ENCODE measurements around the gene CERK. TPM values are rescaled to one million over a fixed set of nuclear protein-coding genes. Genes with fewer than 3 reads are reported as not detected.

The CERK gene
- polyA plus RNA-seq, 1 of the 3 experiments (the other 2 are of a cell fraction): 32.6 TPM

DNA sequence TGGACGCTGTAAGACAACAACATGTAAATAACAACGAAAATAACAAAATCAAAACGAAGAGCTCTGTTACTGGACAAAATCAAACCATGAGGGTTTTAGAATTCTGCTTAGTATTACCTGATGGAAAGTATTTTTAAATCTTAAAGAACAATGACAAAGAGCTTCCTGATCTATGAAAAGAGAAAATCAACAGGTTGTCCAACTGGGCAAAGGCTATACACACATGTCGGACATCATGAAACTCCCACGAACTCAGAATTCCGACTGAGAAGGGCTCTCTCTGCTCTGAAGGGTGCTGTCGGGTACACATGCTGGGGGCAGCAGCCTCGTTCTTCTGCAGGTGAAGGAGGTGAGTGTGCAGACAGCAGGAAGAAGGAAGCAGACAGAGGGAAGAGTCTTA lies 25.8 kb downstream of the CERK start:
- no peaks in the 10 kb centered on the region for H3K27me3 ChIP-seq (ENCODE audit: insufficient read depth)
- H3K36me3 ChIP-seq (replicated peaks in 1 of 2; ENCODE audit: control insufficient read depth in 1 of 2, insufficient read depth in 2 of 2, low read length in 1 of 2): peaks cover 58 to 60% of the 10 kb centered on the region in 2 experiments
- H3K27ac ChIP-seq (ENCODE audit: low read depth in 2 of 2, low read length in 1 of 2): no peak overlapping the region
- H4K20me1 ChIP-seq (ENCODE audit: insufficient read depth): no peaks in the 10 kb centered on the region
- peaks cover 3% of the 10 kb centered on the region for H3F3A ChIP-seq (replicated peaks; ENCODE audit: insufficient read depth)
- no peaks in the 10 kb centered on the region for H3K9me2 ChIP-seq
- no peak for DNase-seq
- POLR2A ChIA-PET: no interaction called here
- H3K4me2 ChIP-seq: no peak overlapping the region
- CTCF ChIA-PET: no interaction called here
- 81% methylated on average over 8 of the region's 8 CpGs for WGBS (ENCODE audit: low lambda C conversion rate)
- no peak overlapping the region for H3K4me3 ChIP-seq (ENCODE audit: low read depth in 2 of 2, low read length in 1 of 2)
- no peak overlapping the region for H3K9ac ChIP-seq
- peaks cover 0 to 2% of the 10 kb centered on the region in 2 experiments; a peak in 1 of 4 replicates for H3K4me1 ChIP-seq (ENCODE audit: control insufficient read depth in 1 of 2, insufficient read depth in 2 of 2, low read depth in 1 of 2, low read length in 1 of 2)
- H3K79me2 ChIP-seq (ENCODE audit: insufficient read depth): peaks cover 29% of the 10 kb centered on the region
- TF ChIP-seq NFIC (IDR thresholded peaks at IDR 0.05; ENCODE audit: borderline replicate concordance) (no peak), EZH2phosphoT487 (IDR thresholded peaks at IDR 0.05; ENCODE audit: borderline replicate concordance, low read depth) (no peak), RAD21 (IDR thresholded peaks at IDR 0.05; ENCODE audit: low read length) (no peak), NRF1 (IDR thresholded peaks at IDR 0.05; ENCODE audit: low read depth, low read length) (no peak), POLR2AphosphoS5 (IDR thresholded peaks at IDR 0.05; ENCODE audit: low read depth, low read length) (no peak), TAF1 (IDR thresholded peaks at IDR 0.05; ENCODE audit: borderline replicate concordance, low read depth, low read length) (no peak), TEAD4 (IDR thresholded peaks at IDR 0.05; ENCODE audit: borderline replicate concordance, insufficient read depth) (no peak), SMC3 (IDR thresholded peaks at IDR 0.05; ENCODE audit: low read depth, low read length) (no peak), SIN3A (IDR thresholded peaks at IDR 0.05; ENCODE audit: borderline replicate concordance, low read depth, low read length) (no peak), ELF1 (IDR thresholded peaks at IDR 0.05) (no peak)
- TF ChIP-seq, protein P1, sequence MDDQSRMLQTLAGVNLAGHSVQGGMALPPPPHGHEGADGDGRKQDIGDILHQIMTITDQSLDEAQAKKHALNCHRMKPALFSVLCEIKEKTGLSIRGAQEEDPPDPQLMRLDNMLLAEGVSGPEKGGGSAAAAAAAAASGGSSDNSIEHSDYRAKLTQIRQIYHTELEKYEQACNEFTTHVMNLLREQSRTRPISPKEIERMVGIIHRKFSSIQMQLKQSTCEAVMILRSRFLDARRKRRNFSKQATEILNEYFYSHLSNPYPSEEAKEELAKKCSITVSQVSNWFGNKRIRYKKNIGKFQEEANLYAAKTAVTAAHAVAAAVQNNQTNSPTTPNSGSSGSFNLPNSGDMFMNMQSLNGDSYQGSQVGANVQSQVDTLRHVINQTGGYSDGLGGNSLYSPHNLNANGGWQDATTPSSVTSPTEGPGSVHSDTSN (IDR thresholded peaks at IDR 0.05): no peak
- H3K9me3 ChIP-seq: no peaks in the 10 kb centered on the region
- no peak overlapping the region for H2AFZ ChIP-seq (ENCODE audit: low read depth)

DNA sequence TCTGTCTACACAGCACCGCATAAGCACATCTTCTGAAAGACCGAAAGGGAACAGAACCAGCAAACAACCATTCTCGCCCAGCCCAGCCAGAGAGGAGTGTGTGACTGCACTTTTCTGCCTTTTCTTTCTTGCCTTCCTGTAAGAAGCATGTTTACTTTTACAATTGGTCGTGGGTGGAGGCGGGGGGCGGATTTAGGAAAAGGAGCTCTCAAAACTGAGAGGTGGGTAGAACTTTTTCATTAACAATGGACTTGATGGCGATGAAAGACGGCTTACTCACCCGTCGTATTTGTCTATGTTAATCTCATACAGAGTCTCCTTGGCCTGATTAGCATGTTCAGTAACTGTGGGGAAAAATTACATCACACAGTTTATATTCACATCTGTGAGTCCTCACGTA lies 27.2 kb downstream of the CERK start:
- WGBS (ENCODE audit: low lambda C conversion rate): 98% methylated on average over 11 of the region's 11 CpGs
- Histone ChIP-seq H3F3A (replicated peaks; ENCODE audit: insufficient read depth) (peaks cover 3% of the 10 kb centered on the region), H3K4me1 (ENCODE audit: control insufficient read depth in 1 of 2, insufficient read depth in 2 of 2, low read depth in 1 of 2, low read length in 1 of 2) (peaks cover 0 to 2% of the 10 kb centered on the region in 2 experiments; a peak in 1 of 4 replicates), H2AFZ (ENCODE audit: low read depth) (no peak overlapping the region), H3K4me2 (no peak overlapping the region), H3K27me3 (ENCODE audit: insufficient read depth) (no peaks in the 10 kb centered on the region), H3K9me2 (no peaks in the 10 kb centered on the region), H3K4me3 (ENCODE audit: low read depth in 2 of 2, low read length in 1 of 2) (no peak overlapping the region), H3K9ac (no peak overlapping the region), H3K27ac (ENCODE audit: low read depth in 2 of 2, low read length in 1 of 2) (no peak overlapping the region), H3K79me2 (ENCODE audit: insufficient read depth) (peaks cover 21% of the 10 kb centered on the region), H4K20me1 (ENCODE audit: insufficient read depth) (no peaks in the 10 kb centered on the region), H3K36me3 (replicated peaks in 1 of 2; ENCODE audit: control insufficient read depth in 1 of 2, insufficient read depth in 2 of 2, low read length in 1 of 2) (peaks cover 62 to 65% of the 10 kb centered on the region in 2 experiments), H3K9me3 (no peaks in the 10 kb centered on the region)
- no peak for DNase-seq
- TF ChIP-seq RFX5 (IDR thresholded peaks at IDR 0.05; ENCODE audit: low read length): no peak
- no peak for TF ChIP-seq TEAD4 (IDR thresholded peaks at IDR 0.05; ENCODE audit: borderline replicate concordance, insufficient read depth)
- no peak for TF ChIP-seq GATA2 (CRISPR knock-in tag; IDR thresholded peaks at IDR 0.05)
- no peak for TF ChIP-seq MEF2A (IDR thresholded peaks at IDR 0.05; ENCODE audit: borderline replicate concordance, low read depth)
- TF ChIP-seq RAD21 (IDR thresholded peaks at IDR 0.05; ENCODE audit: low read length): no peak
- TF ChIP-seq RXRA (IDR thresholded peaks at IDR 0.05; ENCODE audit: borderline replicate concordance, low read depth): no peak
- TF ChIP-seq CHD2 (IDR thresholded peaks at IDR 0.05; ENCODE audit: low read length, partially characterized antibody): no peak
- TF ChIP-seq YY1 (IDR thresholded peaks at IDR 0.05; ENCODE audit: low read depth): no peak
- no peak for TF ChIP-seq EZH2phosphoT487 (IDR thresholded peaks at IDR 0.05; ENCODE audit: borderline replicate concordance, low read depth)
- TF ChIP-seq, protein P2, sequence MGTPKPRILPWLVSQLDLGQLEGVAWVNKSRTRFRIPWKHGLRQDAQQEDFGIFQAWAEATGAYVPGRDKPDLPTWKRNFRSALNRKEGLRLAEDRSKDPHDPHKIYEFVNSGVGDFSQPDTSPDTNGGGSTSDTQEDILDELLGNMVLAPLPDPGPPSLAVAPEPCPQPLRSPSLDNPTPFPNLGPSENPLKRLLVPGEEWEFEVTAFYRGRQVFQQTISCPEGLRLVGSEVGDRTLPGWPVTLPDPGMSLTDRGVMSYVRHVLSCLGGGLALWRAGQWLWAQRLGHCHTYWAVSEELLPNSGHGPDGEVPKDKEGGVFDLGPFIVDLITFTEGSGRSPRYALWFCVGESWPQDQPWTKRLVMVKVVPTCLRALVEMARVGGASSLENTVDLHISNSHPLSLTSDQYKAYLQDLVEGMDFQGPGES (IDR thresholded peaks at IDR 0.05; ENCODE audit: low read depth, low read length): no peak
- TF ChIP-seq, protein P1 (IDR thresholded peaks at IDR 0.05): no peak
- TF ChIP-seq JUND (IDR thresholded peaks at IDR 0.05): no peak
- no peak for TF ChIP-seq POLR2AphosphoS5 (IDR thresholded peaks at IDR 0.05; ENCODE audit: low read depth, low read length)
- POLR2A ChIA-PET: no interaction called here
- CTCF ChIA-PET: no interaction called here
